ENCODE measurements around the gene MECR. TPM values are rescaled to one million over a fixed set of nuclear protein-coding genes. Genes with fewer than 3 reads are reported as not detected.
A peak's percentile ranks its signal among the peaks of the same experiment; 100 is the strongest.

The MECR gene
- total RNA-seq, 1 experiment from 2014 or later: 35.9 TPM

DNA sequence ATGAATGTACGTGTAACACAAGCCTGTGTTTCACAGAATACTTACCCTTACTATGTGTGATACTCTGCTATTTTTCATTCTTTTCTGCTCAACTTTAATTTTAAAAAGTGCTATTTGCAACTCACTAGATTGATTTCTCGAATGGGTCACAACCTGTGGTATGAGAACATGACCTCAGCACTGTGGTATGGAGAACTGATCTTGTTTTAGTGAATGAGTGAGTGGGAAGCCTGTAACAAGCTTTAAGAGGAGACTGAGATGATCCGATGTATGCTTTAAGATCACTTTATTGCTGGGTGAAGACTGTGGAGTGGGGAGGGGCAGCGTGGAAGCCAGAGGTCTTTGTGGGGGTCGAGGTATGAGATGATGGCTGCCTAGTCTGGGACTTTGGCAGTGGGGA lies 21.6 kb downstream of the MECR start:
- no peak for DNase-seq (ENCODE audit: extremely low read depth, low read depth)

DNA sequence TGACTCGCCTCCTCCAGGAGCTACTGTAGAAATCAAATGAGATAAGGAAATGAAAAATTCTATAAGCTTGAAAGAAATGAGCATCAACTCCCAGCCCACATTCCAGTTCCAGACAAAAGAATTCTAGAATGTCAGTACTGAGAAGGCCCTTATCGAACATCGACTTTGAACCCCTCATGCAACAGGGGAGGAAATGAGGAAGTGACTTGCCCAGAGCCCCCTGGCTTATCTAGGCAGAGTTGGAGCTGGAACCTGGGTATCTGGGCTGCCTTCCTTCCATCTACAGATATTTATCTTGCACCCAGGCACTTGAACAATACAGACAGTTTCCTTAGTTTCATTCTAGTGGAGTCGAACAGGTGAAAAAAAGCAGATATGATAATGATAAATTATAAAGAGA lies 22.3 kb downstream of the MECR start:
- DNase-seq (ENCODE audit: extremely low read depth, low read depth): no peak

DNA sequence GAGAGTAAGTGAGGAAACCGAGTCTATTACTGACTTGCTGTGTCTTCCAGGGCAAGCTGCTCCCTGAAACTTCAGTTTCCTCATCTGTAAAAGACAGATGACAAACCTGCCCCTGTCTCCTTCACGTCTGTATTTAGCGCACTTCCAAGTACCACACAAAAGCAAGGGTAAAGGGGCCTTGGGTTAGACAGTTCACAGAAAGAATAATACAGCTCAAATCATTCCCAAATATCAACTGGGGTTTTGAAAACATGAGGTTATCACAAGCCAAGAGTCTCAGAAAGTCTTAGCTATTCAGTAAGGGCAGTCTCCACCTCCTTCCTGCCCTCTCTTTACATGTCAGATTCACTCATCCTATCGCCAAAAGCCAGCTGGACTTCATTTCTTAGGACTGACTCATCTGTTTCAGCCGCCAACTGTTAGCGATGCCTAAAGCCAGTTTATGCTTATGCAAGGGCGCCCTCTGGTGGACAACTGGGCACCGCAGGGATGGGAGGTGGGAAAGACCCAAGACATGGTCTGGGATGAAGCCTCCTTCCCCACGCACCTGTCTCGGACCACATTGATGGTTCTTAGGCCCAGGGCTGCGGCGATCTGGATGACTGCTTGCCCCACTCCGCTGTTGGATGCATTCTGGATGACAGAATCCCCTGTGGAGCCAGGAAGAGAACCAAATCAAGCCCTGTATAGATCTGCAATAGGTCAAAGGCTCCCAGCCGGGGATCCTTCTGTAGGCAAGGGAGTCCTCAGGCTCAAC lies 28.0 kb downstream of the MECR start:
- peak; percentile 91 for DNase-seq (ENCODE audit: extremely low read depth, low read depth)

DNA sequence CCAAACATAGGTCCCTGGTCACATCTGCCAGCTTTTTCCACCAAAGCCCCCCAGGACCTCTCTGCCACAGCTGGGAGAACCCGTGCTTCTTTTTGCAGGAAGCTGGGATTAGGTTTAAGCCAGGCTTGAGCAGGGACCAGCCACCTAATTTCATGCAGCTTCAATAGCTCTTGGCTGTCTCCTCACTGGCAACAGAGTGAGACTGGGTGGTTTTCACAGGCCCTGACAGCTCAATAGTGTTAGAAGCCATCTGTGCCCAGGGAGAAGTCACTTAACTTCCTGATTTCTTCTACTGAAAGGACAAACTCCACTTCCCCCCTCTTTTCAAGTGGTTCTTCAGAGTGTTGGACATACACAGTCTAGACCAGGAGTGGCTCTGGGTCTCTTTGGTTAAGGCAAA lies 28.7 kb downstream of the MECR start:
- no peak for DNase-seq (ENCODE audit: extremely low read depth, low read depth)

DNA sequence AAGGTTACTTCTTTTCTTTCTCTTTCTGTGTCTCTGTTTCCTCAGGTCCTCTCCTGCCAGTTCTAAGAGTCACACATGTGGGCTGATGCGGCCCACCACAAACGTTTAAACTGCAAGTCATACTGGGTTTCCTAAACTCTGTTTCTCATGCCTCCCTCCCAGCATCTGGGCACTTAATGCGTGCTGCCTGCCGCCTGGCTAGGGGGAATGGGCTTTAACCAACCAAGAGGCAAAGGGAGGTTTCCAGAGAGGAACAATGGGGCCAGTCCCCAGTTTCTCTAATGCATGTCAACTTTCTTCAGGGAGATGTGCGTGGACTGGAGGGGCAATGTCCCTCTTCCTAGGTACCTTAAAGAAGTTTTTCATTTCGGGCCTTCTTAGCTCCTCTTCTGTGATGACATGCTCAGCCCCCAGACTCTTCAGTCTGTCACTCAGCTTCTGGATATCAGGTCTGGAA lies 29.1 kb downstream of the MECR start:
- DNase-seq (ENCODE audit: extremely low read depth, low read depth): no peak

DNA sequence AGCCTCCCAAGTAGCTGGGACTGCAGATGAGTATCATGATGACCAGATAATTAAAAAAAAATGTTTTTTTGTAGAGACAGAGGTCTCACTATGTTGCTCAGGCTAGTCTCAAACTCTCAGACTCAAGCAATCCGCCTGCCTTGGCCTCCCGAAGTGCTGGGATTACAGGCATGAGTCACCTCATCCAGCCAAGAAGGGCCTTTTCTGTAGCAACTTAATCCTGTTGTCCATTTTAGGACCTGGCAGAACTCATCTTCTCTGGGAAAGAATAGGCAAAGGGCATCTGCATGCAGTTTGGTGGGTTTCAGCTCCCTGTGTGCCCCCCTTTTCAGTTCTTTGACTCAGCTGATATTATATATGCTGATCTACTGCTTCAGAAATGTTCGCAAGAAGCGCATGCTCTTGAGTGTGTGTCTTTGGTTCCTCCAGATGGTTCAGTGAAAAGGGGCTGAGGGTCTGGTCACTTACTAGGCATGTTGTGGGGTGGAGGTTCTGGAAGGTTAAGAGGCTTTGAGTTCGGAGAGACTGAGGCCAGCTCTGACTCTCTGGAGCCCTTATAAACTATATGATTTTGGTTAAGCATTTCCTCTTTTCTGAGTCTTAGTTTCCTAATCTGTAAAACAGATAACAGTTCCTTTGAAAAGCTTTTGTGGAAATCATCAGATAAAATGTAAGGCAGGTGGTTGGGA lies 29.7 kb downstream of the MECR start:
- no peak for DNase-seq (ENCODE audit: extremely low read depth, low read depth)

DNA sequence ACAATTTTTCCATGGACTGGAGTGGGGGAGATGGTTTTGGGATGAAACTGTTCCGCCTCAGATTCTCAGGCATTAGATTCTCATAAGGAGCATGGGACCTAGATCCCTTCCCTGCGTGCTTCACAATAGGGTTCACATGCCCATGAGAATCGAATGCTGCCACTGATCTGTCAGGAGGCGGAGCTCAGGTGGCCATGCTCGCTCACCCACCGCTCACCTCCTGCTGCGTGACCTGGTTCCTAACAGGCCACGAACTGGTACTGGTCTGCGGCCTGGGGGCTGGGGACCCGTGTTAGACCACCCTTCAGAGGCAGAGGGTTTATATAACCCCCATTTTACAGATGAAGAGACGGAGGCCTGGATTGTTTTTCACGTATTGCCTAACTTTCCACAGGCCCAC lies 32.7 kb downstream of the MECR start:
- DNase-seq (ENCODE audit: extremely low read depth, low read depth): no peak

DNA sequence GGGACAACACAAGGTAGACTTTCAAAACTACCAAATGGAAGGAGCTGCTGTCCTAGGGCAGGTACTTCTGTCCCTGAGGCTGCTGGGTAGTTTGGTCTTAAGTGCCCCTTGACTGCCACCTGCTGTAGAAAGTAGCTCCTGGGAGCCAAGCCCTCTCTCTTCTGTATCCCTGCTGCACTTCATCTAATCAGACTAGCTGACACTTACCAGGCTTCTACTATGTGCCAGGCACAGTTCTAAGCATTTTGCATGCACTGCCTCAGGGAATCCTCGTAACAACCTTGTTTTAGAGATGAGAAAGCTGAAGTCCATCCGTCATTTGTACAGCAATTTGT lies 33.2 kb downstream of the MECR start:
- peak; percentile 19 for DNase-seq (ENCODE audit: extremely low read depth, low read depth)

DNA sequence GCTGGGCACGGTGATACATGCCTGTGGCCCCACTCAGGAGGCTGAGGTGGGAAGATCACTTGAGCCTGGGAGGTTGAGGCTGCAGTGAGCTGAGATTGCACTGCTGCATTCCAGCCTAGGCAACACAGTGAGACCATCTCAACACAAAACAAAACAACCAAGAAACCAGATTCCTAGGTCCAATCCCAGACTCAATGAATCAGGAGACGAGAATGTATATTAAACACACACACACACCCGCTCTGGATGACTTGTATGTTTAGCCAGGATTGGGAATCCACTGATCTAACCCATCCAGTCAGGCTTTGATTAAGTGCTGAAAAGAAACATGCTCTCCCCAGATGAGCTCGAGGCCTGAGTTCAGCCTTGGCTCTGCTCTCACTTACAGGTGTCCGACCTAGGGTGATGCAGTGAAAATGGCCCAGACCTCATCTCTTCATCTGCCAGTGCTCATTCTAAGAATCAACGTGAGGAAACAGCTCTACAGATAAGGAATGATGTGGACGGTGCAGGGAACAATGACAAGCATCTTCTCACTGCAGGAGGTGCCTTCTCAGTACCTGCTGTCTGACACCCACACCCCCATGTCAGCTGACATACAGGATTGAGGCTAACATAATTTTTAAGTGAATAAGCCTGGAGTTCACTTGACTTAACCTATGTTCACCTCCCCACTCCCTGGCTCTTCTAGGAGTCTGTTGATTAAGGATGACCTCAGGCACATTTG lies 33.7 kb downstream of the MECR start:
- DNase-seq (ENCODE audit: extremely low read depth, low read depth): no peak

DNA sequence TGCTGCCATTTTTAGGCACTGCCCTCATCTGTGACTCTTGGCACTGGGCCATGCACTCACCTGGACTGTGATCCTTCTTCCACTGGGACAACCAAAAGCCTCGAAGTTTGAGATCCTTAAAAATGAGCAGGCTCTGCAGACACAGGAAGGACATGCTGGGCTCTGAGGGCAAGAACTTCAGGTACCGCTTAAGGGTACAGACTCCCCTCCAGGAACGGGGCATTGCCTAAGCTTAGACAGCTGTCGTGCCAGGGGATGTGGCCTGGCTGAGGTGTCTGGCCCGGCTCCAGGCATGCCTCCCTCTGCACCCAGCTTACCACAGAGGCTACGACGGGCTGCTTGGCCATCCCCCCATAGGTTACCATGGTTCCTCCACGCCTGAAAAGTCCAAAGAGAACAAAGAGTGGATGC lies 34.8 kb downstream of the MECR start:
- DNase-seq (ENCODE audit: extremely low read depth, low read depth): no peak

DNA sequence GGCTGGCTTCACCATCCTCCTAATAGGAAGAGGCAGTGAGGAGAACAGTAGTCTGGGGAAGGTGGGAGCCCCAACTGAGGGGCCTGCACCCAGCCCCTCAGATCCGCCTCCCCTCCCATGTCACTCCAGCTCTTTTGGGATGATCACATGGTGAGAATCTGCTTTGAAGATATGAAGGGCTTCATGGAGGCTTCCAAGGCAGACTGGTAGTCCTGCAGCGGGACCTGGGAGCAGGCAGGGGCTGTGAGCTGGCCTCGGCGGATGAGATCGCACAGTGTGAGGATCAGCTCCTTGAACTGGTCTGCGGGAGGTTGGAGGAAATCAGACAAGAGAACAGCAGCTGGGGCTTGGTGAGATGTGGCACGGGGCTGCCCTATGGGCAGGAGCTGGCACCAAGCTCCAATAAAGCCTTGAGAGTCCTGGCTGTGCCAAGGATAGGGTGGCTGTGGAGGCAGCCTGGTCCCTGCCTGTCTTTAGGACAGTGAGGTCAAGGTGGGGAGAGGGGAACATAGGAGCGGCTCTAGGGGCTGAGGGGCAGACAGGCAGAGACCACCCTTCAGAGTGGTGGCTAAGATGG lies 36.8 kb downstream of the MECR start:
- no peak for DNase-seq (ENCODE audit: extremely low read depth, low read depth)

DNA sequence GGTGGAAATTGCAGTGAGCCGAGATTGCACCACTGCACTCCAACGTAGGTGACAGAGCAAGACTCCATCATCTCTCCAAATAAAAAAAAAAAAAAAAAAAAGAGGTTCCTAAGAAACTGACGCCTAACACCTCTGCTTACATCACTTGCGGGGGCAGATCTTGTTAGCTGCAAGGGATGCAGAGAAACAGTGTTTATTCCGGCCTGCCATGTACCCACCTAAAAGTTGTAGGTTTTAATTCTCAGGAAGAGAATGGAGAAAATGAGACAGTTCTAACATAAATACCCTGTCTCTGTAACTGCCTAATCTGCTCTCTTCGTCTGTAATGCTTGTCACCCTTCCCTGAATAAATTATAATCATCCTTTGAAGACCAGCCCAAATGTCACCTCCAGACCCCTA lies 40.0 kb downstream of the MECR start:
- DNase-seq (ENCODE audit: extremely low read depth, low read depth): no peak

DNA sequence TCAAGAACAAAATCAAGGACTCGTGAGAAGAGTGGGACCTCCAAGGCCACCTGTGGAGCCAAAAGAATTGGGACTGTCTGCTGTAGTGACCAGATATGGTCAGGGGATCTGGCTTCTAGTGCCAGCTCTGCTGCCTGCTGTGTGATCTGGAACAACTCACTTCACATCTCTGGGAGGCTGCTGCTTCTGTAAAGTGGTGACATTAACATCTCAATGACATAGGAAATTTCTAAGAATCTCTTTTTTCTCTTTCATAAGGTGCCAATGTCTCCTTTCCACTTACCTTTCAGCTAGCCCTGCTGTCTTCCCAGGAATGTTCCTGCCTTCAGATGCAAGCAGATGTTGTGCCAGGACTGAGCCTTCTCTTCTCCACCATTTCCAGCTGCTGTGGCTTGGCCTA lies 44.0 kb downstream of the MECR start:
- DNase-seq (ENCODE audit: extremely low read depth, low read depth): no peak

DNA sequence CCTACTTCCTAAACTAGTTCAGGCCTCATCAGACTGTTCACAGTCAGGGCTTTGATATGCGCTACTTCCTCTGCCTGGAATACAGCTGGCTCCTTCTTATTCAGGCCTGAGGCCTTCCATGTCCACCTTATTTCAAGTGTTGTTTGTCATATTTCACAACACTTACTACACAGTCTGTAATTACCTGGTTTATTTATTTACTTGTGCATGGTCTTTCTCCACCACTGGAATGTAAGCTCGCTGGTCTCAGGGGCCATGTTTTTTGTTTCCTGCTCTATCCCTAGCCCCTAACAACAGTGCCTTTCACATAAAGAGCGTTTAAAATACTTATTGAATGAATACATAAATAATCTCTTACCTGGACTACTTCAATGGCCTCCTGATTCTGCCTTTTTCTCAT lies 44.5 kb downstream of the MECR start:
- DNase-seq (ENCODE audit: extremely low read depth, low read depth): no peak

DNA sequence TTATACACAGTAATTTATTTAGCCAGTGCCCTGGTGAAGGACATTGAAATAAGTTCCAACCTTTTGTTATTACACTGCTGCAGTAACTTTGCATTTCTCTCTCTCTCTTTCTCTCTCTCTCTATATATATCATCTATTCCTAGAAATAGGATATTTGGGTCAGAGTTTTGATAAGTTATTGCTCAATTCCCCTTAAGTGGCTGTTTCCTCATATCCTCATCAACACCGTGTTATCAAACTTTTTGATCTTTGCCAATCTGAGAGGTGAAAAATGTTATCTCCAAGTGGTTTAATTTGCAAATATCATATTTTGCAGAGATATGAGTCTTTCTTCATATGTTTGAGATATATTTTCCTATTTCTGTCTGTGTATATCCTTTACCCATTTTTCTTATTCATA lies 47.4 kb downstream of the MECR start:
- no peak for DNase-seq (ENCODE audit: extremely low read depth, low read depth)

DNA sequence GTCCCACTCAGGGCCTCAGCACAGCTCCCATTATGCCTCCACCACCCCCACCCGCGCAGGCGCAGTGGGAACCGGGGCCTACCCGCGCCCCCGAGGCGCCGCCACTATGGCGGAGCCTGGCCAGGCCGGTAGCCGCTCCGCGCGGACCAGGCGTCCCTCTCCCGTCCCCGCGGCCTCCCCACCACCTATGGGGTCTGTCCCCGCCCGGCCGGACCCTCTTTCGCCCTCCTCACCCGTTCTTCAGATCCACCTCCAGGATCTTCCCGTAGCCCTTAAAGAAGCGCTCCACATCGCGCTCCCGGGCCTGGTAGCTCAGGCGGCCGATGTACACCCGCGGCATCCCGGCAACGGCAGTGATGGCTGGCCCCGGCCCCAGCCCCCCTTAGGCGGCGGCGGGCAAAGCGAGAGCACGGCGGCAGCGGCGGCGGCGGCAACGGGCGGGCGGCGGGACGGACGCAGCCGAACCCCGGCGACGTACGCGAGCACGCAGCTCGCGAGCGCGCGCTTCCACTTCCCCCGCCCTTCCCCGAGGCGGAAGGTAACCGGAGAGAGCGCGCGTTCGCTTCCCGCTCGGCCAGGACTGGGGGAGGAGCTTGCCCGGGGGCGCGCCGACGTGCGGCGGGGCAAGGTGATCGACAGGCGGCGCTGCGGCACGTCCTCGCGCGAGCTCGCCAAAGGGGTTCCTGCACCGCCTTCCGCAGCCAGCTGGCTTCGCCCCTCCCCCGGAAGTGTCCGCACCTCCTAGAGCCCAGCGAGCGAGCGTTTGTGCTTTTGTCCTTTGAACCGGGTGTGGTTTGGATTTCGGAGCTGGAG lies 49.1 kb downstream of the MECR start, which contains the start of gene SRSF4:
Gene SRSF4 (minus strand): TSS at position 488 of the 813 bp plus-strand sequence. CDS start 148 bp downstream, at position 340.
- DNase-seq (ENCODE audit: extremely low read depth, low read depth): peak; percentile 94

DNA sequence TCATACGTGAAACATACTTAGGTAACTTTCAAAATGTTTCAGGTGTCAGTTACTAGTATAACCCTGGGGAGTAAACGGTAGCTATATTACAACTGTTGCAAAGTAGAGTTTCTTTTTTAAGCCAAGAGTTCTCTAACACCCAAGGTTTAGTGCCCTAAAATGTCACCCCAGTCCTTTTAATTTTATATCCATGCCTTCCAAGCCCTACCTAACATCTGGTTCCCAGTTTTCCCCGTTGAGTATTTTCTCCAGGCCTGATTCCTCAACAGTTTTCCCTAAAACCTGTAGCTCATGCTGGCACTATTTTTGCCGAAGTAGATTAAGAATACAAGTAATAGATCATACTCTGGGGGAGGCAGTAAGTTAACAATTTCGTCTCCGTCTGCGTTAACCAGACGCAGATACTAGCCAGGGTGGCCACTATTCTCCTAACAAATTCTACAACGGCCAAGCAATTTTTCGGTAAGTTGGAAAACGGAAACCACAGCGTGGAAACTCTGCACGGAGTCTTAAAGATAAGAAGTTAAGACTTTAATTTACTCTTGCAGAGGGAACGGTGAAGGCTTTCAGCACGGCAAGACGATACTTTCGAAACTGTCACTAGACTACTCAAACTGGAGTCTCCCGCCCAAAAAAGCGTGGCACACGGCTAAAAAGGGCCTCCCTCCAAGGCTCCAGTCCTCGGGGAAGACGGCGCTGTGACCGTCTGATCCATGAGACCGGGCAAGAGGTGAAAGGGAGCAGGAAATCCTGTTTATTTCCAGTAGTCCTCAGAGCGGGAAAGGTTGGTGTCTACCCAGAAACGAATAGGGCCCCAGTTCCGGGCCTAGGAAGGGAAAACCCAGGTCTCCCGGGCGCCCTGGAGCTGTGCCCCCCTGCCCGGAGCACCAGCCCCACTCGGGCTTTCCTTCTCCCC lies 50.0 kb downstream of the MECR start:
- no peak for DNase-seq (ENCODE audit: extremely low read depth, low read depth)

DNA sequence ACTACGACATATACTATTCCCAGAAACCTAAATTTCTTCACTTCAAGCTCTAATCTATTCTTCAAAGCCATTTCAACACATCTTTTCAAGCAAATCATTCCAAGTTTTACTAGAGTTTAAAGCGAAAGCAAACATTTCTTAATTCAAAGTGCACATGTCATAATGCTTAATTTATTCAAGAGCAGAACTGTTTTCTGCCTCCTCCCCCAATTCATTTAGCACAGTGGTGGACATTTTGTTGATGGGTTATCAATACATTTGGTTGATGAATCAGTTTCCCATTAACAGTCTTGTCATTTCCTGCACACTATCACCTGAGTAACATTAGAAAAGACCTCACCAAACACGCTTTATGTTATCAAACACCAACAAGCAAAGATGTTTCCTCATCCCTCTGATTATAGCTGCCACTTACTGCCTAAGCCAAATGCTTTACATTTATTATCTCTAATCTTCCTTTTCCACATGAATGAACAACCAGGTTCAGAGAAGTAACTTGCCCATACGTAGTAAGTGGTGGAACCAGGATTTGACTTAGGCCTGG lies 51.0 kb downstream of the MECR start:
- no peak for DNase-seq (ENCODE audit: extremely low read depth, low read depth)

All from NCI-H460 (cell line).